Measurements from ENCODE around the gene TLE3.

GRCh38 chr15:70039917-70040316 lies 57.8 kb downstream of the TLE3 start:
- TF ChIP-seq EZH2 (IDR thresholded peaks at IDR 0.05; ENCODE audit: borderline replicate concordance) (no peak), CTCF (IDR thresholded peaks at IDR 0.05; ENCODE audit: poor library complexity) (no peak)

All from hepatocyte (in vitro differentiated cells).